Measurements from ENCODE around the gene SURF2. TPM values are rescaled to one million over a fixed set of nuclear protein-coding genes. Genes with fewer than 3 reads are reported as not detected.

SURF2 gene
- total RNA-seq, 2 donors from 2014 or later, result 9.4 to 18.7 TPM

DNA sequence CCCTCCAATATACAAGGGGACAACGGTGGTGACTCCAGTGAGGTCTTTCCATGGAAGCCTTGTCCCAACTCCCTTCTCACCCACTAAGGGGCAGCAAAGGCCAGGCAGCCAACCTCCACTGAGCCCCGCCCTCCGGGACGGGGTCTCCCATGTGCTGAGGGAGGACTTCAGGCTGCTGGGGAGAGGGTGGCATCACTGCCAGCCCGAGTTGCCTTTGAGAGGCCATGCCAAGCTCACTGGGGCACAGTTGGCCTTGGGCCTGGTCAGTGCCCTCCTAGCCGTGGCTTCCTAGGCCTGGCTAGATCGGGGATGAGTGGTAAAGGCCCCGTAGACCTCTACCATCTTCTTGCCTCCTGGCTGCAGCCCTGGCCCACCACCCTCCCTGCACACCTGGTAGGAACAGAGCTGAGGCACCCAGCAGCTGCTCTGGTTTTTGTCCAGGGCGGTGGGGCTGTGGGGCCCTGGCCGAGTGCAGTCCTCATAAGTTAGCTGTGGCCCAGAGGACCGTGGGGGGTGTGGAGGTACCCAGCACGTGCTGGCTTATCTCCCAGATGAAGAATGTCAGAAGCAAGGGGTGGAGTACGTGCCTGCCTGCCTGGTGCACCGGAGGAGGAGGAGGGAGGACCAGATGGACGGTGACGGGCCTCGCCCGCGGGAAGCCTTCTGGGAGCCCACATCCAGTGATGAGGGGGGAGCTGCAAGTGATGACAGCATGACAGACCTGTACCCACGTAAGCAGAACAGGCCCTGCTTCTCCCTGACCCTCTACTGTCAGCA, 3.2 kb downstream of the SURF2 start:
- intact Hi-C loops (cut with DNase I), result no loop called here
- Histone ChIP-seq H3K27me3 (no peaks in the 10 kb centered on the region), H3K9me3 (no peaks in the 10 kb centered on the region), H3K4me3 (no peak overlapping the region), H3K9ac (ENCODE audit: low read depth in 2 of 2, low read length in 2 of 2) (no peak overlapping the region), H3K27ac (no peak overlapping the region), H3K36me3 (peaks cover 14% of the 10 kb centered on the region), H3K4me1 (peaks cover 15% of the 10 kb centered on the region)
- TF ChIP-seq, protein P1, sequence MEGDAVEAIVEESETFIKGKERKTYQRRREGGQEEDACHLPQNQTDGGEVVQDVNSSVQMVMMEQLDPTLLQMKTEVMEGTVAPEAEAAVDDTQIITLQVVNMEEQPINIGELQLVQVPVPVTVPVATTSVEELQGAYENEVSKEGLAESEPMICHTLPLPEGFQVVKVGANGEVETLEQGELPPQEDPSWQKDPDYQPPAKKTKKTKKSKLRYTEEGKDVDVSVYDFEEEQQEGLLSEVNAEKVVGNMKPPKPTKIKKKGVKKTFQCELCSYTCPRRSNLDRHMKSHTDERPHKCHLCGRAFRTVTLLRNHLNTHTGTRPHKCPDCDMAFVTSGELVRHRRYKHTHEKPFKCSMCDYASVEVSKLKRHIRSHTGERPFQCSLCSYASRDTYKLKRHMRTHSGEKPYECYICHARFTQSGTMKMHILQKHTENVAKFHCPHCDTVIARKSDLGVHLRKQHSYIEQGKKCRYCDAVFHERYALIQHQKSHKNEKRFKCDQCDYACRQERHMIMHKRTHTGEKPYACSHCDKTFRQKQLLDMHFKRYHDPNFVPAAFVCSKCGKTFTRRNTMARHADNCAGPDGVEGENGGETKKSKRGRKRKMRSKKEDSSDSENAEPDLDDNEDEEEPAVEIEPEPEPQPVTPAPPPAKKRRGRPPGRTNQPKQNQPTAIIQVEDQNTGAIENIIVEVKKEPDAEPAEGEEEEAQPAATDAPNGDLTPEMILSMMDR (IDR thresholded peaks at IDR 0.05), result no peak
- no peak for DNase-seq

DNA sequence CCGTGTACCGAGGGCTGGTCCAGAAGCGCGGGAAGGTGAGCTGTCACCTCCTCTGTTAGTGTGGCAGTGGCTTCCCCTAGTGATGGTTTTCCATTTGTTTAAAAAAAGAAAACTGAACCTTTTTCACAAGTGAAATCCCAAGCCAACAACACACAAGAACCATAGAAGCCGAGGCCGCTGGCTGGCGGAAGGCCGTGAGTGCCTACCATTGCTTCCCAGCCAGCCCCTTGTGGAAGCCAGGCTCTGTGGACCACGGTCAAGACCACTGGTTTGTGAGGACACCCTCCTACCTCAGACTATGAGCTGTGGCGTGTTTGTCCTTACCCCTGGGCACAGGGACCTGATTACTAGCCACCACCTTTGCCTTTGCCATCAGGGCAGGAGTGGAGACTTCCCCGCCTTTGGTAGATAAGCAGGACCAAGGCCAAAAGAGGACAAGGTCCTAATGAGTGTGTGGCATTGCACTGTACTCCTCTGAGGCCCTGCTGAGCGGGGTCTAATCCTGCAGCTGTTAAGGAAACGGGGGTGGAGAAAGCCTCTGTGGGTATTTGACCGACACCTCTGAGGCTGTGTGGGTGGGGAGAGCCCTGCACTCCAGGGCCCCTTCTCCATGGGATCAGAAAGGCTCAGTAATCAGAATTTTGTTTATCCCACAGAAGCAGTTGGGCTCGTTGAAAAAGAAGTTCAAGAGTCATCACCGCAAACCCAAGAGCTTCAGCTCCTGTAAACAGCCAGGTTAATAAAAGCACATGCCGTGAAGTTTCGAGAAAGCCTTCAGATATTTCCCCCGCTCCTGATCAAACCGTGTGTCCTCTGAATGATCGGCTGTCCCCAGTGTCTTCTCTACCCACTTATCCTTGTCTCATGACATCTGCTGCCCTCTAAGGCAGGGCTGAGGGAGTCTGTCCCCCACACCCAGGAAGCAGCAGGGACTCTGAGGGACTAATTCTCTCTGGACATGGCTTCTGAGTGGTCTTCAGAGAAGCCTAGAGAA, 4.3 kb downstream of the SURF2 start:
- peaks cover 22% of the 10 kb centered on the region for H3K36me3 ChIP-seq
- no peak overlapping the region for H3K9ac ChIP-seq (ENCODE audit: low read depth in 2 of 2, low read length in 2 of 2)
- H3K27ac ChIP-seq, result no peak overlapping the region
- intact Hi-C loops (cut with DNase I), result no loop called here
- TF ChIP-seq, protein P1 (IDR thresholded peaks at IDR 0.05), result no peak
- no peaks in the 10 kb centered on the region for H3K9me3 ChIP-seq
- DNase-seq, result no peak
- peaks cover 9% of the 10 kb centered on the region for H3K4me1 ChIP-seq
- H3K27me3 ChIP-seq, result no peaks in the 10 kb centered on the region
- H3K4me3 ChIP-seq, result no peak overlapping the region

- peaks cover 23% of the 10 kb centered on the region for H3K36me3 ChIP-seq
- H3K9me3 ChIP-seq, result no peaks in the 10 kb centered on the region
- DNase-seq, result no peak
- no peak overlapping the region for H3K9ac ChIP-seq (ENCODE audit: low read depth in 2 of 2, low read length in 2 of 2)
- TF ChIP-seq, protein P1 (IDR thresholded peaks at IDR 0.05), result no peak
- no peaks in the 10 kb centered on the region for H3K27me3 ChIP-seq
- no peak overlapping the region for H3K27ac ChIP-seq
- H3K4me3 ChIP-seq, result no peak overlapping the region
- peaks cover 9% of the 10 kb centered on the region for H3K4me1 ChIP-seq
- intact Hi-C loops (cut with DNase I), result no loop called here
Observed at GRCh38 chr9:133361507-133362092, 5.2 kb downstream of the SURF2 start.

DNA sequence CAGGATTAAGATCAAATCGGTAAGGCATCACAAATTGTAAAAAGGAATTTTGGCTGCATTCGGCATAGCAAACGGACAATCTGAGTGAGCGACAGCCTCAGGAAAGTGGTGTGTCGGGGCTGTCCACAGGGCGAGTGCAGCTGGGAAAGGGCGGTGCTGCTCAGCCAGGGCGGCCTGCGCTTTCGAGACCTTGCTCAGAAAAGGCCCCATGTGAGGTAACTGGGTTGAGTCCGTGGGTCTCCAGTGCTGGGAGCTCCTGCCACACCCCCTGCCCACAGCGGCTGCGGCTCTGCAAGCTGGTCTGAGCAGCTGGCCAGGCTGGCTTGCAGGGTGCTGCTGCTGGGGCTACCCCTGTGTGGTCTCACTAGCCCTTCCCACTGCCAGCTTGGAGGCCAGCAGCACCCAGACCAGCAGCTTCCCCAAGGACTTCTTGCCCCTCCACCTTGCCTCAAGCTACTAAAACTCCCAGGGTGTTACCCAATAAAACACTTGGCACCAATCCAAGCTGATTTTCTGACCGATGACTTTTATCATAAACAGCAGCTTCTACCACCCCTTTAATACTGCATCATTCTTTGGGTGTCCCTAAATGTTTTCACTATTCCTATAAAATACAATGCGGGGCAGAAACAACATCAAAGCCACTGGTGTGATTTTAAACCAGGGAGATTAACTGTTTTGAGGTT, 6.2 kb downstream of the SURF2 start:
- Histone ChIP-seq H3K27me3 (no peaks in the 10 kb centered on the region), H3K4me3 (no peak overlapping the region), H3K4me1 (peaks cover 3% of the 10 kb centered on the region), H3K9ac (ENCODE audit: low read depth in 2 of 2, low read length in 2 of 2) (no peak overlapping the region), H3K27ac (no peak overlapping the region), H3K36me3 (peaks cover 23% of the 10 kb centered on the region), H3K9me3 (no peaks in the 10 kb centered on the region)
- intact Hi-C loops (cut with DNase I), result no loop called here
- TF ChIP-seq, protein P1 (IDR thresholded peaks at IDR 0.05), result no peak
- DNase-seq, result no peak

- Histone ChIP-seq H3K4me1 (peaks cover 26% of the 10 kb centered on the region), H3K36me3 (peaks cover 23% of the 10 kb centered on the region), H3K4me3 (no peak overlapping the region), H3K27ac (no peak overlapping the region), H3K9me3 (no peaks in the 10 kb centered on the region), H3K27me3 (no peaks in the 10 kb centered on the region), H3K9ac (ENCODE audit: low read depth in 2 of 2, low read length in 2 of 2) (no peak overlapping the region)
- DNase-seq, result no peak
- TF ChIP-seq, protein P1 (IDR thresholded peaks at IDR 0.05), result no peak
- intact Hi-C loops (cut with DNase I), result no loop called here
Observed at GRCh38 chr9:133366435-133366834, 10.1 kb downstream of the SURF2 start.

All from colonic mucosa (tissue), 4 donors.